DOHH2 (cell line): ENCODE data around the gene MYBPC2.

Experiments
- CTCF ChIP-seq: fragments of 200-600 bp; sonication (generic); IDR thresholded peaks from one replicate; pipeline ENCODE4 v1.5.1; 2014; ENCODE audit warnings: antibody characterized with exemption, mild to moderate bottlenecking, low read depth, low read length; ENCODE audit not compliant: poor library complexity, severe bottlenecking
- EZH2phosphoT487 ChIP-seq: fragments of 200-600 bp; sonication (generic); IDR thresholded peaks from 2 replicates; pipeline ENCODE4 v1.6.1; 2017; ENCODE audit warnings: borderline replicate concordance, mild to moderate bottlenecking, antibody characterized with exemption, low read length, moderate library complexity, mixed read lengths

GRCh38 chr19:50449236-50449899, 16.7 kb downstream of the MYBPC2 start:
- TF ChIP-seq CTCF (no peak), EZH2phosphoT487 (no peak)
